Activated effector memory CD4-positive, alpha-beta T cell treated with anti-CD3 and anti-CD28 coated beads, Interleukin-2, amount 50 U/mL, for 16 hours (primary cell): ENCODE data around the gene NAV2.

Source experiments
- DNase-seq: peaks from one replicate; pipeline ENCODE4 v3.0.0-alpha.2; 2020

NAV2 gene

DNA sequence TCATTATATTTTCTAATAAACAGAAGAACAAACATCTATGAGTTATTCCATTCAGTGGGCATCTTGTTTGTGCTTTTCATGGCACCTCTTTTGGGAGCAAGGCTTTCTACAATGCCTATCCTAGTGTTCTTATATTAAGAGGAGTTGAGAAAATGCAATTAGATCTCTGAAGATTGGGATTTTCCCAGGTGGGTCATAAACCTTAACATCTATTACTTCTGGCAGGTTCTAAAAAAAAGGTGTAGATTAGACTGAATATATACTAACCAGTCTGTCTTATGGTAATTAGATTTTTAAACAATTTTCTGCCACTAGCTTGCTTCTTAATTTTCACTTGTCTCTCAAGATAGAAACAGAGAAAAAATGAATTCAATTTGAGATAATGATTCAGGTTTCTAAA, 128.3 kb downstream of the NAV2 start:
- DNase-seq = no peak

DNA sequence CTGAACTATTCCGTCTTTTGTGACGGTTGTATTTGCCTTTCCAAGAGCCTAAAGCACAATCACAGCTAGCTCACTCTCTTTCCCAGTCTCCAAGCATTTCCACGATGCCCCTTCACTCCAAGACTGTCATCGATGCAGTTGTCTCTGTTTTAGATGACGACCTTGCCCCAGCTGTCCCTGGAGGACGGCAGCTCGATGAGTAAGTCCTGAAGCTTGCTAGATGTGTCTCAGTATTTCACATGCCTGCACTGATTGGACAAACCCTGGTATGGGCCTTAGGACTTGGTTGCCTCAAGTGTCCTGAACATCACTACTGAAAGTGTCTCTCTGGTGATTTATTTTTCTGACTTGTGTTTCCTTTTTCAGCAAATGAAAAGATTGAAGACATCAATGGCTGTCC, 129.9 kb downstream of the NAV2 start:
- DNase-seq = no peak

DNA sequence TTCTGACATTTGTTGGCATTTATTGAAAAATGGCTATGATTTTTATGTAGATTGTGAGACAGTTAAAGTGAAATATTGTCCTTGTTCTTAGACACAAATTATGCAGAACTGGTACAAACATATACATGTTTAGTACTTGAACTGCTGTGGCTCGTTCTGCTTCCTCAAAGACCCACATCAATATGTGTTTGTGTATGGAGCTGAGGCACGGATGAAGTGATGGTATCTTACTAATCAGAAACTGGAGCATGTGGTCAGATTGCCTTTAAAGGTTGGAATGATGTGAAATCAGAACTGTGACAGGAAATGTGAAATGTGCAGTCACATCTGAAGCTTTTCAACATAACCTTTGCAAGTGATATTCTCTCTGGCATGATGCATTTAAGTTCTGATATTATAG, 130.4 kb downstream of the NAV2 start:
- no peak for DNase-seq

DNA sequence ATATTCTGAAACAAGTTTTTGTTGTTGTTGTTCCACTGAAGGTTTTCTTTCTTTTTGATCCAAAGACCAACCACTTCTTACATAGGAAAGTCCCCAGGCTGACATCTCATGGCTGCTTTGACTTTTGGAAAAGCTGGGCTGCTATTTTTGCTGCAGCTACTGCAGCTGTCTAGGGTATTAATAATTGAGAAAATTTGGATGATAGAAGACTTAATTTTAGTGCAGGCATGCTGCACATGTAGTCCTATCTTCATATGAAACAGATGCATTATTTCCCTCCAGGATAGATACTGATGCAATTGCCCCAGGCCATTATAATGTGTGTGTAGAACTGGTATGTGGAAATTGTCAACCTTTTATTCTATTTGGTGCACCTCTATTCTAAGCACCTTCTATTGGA, 131.4 kb downstream of the NAV2 start:
- no peak for DNase-seq

DNA sequence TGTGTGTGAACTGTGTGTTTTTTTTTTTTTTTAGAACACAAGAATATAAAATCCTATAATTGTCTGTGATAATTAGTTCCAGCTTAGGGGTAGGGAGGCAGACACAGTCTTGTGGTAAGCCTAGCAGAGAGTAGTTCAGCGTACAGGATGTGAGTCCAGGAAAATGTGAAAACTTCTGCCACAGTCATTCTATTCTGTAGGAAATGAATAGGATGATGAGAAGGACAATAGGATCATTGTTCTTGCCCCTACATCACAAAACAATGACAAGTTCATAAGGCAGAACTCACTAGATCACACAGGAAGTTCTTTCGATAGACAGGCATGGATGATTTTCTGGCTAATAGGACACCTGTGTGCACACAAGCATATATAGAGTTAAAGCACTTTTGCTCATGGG, 132.2 kb downstream of the NAV2 start:
- DNase-seq = no peak

- DNase-seq = no peak
These were observed 133.0 kb downstream of the NAV2 start for GRCh38 chr11:19845626-19846025.

GRCh38 chr11:19846654-19847305, 134.1 kb downstream of the NAV2 start:
- no peak for DNase-seq

- no peak for DNase-seq
These were observed 135.6 kb downstream of the NAV2 start for GRCh38 chr11:19848219-19848618.

DNA sequence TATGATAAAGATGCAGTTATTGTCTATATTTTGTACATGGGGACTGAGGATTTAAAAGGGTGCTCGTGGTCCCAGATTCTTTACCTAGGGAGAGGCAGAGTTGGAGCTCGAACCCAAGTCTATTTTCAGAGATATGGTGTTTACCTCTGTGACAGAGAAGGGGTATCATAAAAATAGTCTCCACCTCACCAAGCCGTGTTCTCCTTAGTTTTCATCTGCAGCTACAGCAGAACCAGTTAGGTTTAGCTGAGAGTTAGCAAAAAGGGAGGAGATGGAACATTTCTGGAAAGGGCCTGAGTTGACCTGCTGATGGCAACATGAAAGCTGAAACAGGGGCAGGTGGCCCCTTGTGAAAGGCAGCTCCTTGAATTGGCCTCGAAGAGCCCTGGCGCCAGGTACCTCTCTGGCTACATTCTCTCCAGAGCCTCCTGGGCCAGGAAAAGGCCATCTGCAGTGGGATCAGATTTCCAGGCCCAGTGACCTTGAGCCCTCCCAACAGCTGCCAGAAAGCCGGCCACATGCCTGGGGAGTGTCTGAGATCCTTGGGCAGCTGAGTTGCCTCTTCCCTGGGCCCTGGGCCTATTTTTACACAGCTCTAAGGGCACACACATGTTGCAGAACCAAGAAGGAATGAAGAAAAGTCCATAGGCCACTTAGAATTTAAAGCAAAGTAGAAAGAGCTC, 136.6 kb downstream of the NAV2 start:
- no peak for DNase-seq

DNA sequence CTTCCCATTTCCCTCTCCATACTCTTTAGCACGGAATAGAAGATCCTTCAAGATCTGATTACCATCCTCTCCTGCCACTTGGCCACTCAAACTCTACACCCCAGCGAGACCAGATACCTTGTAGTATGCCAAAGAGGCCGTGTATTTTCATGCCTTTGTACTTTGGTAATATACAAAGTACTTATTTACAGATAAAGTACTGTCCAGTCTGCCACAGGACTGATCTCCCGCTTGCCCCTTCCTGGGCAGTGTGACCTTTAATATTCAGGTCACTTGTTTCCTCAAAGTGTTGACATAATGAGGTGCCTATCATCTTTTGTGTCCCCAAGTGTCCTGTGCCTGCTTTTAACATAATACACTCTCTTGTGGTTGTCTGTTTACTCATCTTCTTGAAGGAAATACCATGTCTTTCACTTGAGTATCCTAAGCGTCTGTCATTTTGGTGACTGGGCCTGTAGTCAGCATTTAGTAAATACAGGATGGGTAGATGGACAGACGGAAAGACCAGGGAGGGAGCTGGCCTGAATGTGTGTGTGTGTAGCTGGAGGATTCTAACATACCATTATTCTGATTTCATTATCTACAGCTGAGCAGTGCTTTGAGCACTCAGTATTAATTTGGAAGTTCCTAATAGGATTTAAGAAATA, 137.4 kb downstream of the NAV2 start:
- no peak for DNase-seq

DNA sequence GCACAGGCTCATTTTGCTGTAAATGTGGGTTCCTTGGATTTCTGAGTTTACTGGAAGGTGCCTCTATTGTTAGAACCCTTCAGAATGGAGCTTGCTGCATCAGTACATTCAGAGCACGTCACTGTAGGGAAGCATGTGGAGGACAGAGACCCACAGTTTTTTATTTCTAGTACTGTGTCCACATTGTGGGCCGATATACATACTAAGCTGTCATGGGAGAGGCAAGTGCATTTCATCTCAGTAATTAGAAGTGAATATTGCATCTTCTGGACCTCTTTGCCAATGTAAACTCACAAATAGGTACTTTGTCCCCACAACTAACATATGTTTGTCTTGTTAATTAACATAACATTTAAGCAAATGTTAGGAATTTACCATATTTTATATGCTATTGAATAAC, 139.7 kb downstream of the NAV2 start:
- no peak for DNase-seq

DNA sequence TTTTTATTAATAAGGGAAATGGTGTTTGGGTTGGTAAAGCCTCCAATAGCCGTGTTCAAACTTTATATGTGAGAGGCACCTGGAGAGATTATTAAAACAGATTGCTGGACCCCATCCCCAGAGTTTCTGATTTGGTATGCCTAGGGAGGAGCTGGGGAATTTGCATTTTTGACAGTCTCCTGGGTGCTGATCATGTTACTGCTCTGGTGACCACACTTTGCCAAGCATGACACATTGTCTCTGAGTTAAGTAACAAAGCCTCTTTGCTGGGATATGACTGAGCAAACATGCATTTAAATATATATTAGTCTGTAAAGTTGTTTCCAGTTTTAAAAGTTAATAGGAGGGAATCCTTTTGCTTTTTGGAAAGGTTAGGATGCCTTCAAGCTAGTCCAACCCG, 140.4 kb downstream of the NAV2 start:
- no peak for DNase-seq

DNA sequence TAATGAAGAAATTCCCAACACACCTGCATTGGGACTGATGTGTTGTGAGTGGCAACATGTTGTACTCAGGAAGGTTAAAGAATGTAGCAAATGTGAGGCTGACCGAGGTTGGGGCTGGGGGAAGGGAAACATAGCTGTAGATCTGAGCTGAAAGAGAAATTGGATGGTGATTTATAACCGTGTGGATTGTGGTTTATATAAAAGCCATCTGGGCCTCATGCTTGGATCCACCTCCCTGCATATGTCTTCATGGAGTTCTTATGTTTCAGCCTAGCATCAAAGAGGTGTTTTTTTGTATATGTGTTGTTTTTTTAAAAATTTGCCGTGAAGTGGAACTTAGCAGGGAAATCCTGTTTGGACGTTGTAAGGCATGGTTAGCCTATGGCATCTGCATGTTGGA, 141.3 kb downstream of the NAV2 start:
- no peak for DNase-seq

- no peak for DNase-seq
These were observed 148.5 kb downstream of the NAV2 start for GRCh38 chr11:19861171-19861570.

- DNase-seq = no peak
These were observed 149.5 kb downstream of the NAV2 start for GRCh38 chr11:19862091-19862490.

DNA sequence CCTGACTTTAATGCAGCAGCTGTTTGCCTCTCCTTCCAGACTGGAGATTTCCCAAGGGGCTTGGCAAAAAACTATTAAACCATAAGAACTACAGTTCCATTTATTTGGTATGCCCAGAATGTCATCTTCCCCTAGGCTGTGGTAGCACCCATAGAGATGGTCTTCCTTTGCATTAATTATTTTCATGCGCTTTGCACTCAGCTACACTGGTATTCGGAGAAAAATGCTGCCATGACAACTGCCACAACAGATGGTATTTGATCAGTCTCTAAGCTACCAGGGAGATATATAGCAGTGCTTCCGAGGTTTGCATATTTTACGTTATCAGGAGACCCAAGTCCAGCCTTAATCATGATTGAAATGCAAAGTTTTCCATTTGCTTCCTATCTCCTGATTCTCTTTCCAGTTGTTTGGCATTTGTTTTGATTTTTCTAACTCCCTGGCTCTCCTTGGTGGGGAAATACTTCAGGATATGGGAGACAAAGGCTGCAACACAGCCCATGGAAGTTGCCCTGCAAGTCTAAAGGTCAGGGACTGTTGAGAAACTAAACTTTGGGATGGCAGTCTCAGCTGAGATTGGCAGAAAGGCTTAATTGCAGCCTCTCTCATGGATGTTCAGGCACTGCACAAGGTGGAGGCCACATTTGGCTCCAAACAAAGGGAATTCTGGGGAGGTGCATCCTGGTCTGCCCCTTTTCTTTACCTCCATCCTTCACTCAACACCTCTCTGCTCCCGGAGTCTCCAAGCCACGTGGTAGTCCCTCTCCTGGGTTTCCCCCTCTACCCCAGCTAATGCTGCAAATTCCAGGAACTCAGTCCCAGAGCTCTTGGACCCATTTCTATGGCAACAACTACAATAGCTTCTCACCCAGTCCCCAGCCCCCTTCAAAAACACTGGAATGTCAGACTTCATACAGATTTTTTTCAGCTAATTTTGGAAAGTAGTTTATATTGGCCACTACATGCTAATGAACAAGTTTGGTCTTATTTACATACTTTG, 151.8 kb downstream of the NAV2 start:
- DNase-seq = no peak

- DNase-seq = no peak
These were observed 153.4 kb downstream of the NAV2 start for GRCh38 chr11:19866037-19866436.

DNA sequence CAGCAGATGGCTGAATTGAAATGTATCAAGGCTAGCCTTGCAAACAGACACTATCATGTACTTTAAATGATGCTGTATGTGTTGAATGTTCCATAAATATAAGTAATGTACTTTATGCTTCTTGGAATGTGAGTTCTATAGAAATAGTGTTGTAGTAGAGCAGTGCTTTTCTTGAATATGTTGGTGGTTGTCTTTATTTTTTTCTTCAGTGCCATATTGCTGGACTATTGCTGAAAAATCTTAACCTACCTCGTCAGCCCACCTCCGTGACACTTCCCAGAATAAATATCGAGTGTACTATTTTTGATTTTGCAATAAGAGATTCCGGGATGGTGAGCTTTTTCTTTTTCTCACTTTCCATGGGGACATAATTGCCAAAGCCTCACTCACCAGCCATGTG, 153.9 kb downstream of the NAV2 start:
- DNase-seq = no peak

DNA sequence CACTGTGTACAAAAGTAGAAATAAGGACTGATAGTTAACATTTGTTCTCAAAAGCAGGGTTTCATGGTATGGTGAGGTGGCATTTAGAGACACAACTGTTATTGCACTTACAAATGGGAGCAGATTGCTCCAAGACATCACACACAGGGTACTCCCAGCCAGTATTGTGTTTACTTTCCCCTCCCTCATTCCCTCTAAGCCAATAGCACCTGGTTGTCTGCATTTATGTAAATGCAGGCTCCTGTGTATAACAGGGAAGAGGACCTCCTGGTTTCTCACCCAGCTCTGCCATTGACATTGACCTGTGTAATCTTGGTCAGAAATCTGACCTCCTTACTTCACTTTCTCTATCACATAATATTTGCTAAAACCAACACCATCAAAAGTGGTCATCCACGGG, 154.4 kb downstream of the NAV2 start:
- DNase-seq = no peak

DNA sequence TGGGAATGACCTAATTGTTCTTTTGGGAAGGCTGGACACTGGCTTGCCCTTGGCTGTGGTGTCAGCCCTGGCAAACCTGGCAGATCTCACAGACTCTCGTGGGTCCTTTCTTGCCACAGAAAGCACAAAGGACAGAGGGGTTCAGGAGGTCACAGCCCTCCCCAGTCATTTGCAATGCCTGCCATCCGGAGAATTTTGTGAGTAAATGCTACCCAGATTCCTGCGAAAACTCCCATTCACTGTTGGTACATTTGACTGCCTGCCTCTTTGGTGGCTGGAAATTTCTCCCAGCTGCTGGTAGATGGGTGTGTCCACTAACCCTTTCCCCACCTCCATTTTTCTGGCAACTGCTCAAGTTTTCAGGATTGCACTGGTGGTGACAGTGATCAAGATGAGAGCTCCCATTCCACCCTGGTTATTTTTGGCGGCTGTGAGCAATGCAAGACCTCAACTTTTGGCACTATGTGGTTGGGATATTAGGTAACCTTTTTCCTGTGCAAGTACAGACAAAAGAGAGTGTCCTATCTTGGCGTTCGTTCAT, 155.7 kb downstream of the NAV2 start:
- DNase-seq = no peak

GRCh38 chr11:19868871-19869270, 156.2 kb downstream of the NAV2 start:
- DNase-seq = no peak

- no peak for DNase-seq
These were observed 156.8 kb downstream of the NAV2 start for GRCh38 chr11:19869466-19869865.
